Adrenal gland (tissue), 5 donors: ENCODE data around the gene ADAMTS12.

Experiments used
- POLR2A ChIP-seq, 2 donors: fragments of 450-650 bp; IDR thresholded peaks; one replicate each; pipeline ENCODE4 v1.6.1; 2017; ENCODE audit warnings: antibody characterized with exemption in 2 of 2, mild to moderate bottlenecking in 2 of 2, moderate library complexity in 1 of 2
- TF ChIP-seq, protein P1 (sequence below), 6 experiments: fragments of 450-650 bp in 4 of 6; fragments of 200-600 bp in 2 of 6; sonication (generic) in 1 of 6; IDR thresholded peaks; 1 replicate in 5 of 6; 2 replicates in 1 of 6; pipeline versions ENCODE4 v1.5.1 to v1.8.0; 2016 to 2021; ENCODE audit warnings: antibody characterized with exemption in 6 of 6, mild to moderate bottlenecking in 2 of 6, moderate library complexity in 1 of 6
- donor health status: DM: no; HTN: no; CAD: no.

DNA sequence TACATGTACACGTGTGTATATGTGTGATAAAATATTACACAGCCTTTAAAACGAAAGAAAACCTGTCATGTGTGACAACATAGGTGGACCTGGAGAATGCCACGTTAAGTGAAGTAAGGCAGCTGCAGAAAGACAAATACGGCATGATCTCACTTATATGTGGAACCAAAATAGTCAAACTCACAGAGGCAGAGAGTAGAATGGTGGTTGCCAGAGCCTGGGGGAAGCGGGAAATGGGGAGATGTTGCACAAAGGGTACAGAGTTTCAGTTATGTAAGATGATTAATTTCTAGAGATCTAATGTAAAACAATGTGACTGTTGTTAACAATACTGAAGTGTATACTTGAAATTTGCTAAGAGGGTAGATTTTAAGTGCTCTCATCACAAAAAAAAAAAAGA is 34.8 kb downstream of the ADAMTS12 start:
- TF ChIP-seq, protein P1, sequence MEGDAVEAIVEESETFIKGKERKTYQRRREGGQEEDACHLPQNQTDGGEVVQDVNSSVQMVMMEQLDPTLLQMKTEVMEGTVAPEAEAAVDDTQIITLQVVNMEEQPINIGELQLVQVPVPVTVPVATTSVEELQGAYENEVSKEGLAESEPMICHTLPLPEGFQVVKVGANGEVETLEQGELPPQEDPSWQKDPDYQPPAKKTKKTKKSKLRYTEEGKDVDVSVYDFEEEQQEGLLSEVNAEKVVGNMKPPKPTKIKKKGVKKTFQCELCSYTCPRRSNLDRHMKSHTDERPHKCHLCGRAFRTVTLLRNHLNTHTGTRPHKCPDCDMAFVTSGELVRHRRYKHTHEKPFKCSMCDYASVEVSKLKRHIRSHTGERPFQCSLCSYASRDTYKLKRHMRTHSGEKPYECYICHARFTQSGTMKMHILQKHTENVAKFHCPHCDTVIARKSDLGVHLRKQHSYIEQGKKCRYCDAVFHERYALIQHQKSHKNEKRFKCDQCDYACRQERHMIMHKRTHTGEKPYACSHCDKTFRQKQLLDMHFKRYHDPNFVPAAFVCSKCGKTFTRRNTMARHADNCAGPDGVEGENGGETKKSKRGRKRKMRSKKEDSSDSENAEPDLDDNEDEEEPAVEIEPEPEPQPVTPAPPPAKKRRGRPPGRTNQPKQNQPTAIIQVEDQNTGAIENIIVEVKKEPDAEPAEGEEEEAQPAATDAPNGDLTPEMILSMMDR (IDR thresholded peaks at IDR 0.05) = no peak
- no peak for TF ChIP-seq POLR2A (IDR thresholded peaks at IDR 0.05)
